Peyer's patch (tissue), 4 donors: Measurements from ENCODE around the gene RMRP. TPM values are rescaled to one million over a fixed set of nuclear protein-coding genes. Genes with fewer than 3 reads are reported as not detected.

ENCODE experiments used
- DNase-seq, 3 donors: peaks; one replicate each; pipeline ENCODE4 v3.0.0-alpha.2; 2017 to 2019
- H3K27ac ChIP-seq, 4 donors: fragments of 200-600 bp; sonication (generic); one replicate each; pipeline ENCODE4 v1.5.1; 2016 to 2019
- H3K27me3 ChIP-seq, 2 donors: fragments of 200-600 bp; sonication (generic); one replicate each; pipeline ENCODE4 v1.5.1; 2019
- H3K36me3 ChIP-seq, 3 donors: fragments of 200-600 bp; sonication (generic); one replicate each; pipeline ENCODE4 v1.5.1; 2016 to 2019
- H3K4me1 ChIP-seq, 4 donors: fragments of 200-600 bp; sonication (generic); one replicate each; pipeline ENCODE4 v1.5.1; 2016 to 2019
- H3K4me3 ChIP-seq, 4 donors: fragments of 200-600 bp; sonication (generic); 1 replicate in 3 of 4; 2 replicates in 1 of 4; pipeline ENCODE4 v1.5.1; 2016 to 2019; ENCODE audit warnings: mild to moderate bottlenecking in 1 of 4
- H3K9me3 ChIP-seq, 4 donors: fragments of 200-600 bp; sonication (generic); one replicate each; pipeline ENCODE4 v1.5.1; 2016 to 2019; ENCODE audit warnings: mild to moderate bottlenecking in 1 of 4
- CTCF ChIP-seq, 6 experiments: fragments of 450-650 bp in 4 of 6; fragments of 200-600 bp in 2 of 6; sonication (generic) in 1 of 6; IDR thresholded peaks; one replicate each; pipeline ENCODE4 v1.5.1; 2017 to 2019; ENCODE audit warnings: antibody characterized with exemption in 6 of 6, mild to moderate bottlenecking in 3 of 6, moderate library complexity in 1 of 6
- POLR2A ChIP-seq, 2 donors: fragments of 450-650 bp; IDR thresholded peaks; one replicate each; pipeline ENCODE4 v1.5.1; 2017; ENCODE audit warnings: antibody characterized with exemption in 2 of 2, mild to moderate bottlenecking in 2 of 2, moderate library complexity in 2 of 2
- total RNA-seq, 4 donors: library from RNA; depleted of rRNA; stranded (reverse); fragments of >200 nt; gene quantifications; one replicate each; pipeline ENCODE4 v1.1.0, GENCODE V29; 2016

The RMRP gene
- total RNA-seq, 4 donors from 2014 or later: 1,673 to 3,824 (median 2,659) TPM; not detected in 1

DNA sequence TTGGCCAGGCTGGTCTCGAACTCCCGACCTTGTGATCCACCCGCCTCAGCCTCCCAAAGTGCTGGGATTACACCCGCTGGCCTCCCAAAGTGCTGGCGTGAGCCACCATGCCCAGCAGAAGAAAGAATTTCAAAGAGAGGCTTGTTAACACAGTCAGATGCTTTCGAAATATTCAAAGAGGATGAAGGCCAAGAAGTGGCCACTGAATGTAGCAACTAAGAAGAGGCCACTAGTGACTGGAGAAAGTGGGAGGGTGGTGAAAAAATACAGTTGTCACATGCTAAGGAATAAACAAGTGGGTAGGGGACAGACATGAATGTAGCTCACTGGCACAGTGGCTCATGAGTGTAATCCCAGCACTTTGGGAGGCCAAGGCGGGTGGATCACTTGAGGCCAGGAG, 44.9 kb upstream of the RMRP start:
- TF ChIP-seq CTCF (IDR thresholded peaks at IDR 0.05): no peak
- TF ChIP-seq POLR2A (IDR thresholded peaks at IDR 0.05): no peak
- H3K9me3 ChIP-seq: no peaks in the 10 kb centered on the region
- no peak overlapping the region for H3K4me3 ChIP-seq
- H3K4me1 ChIP-seq: no peaks in the 10 kb centered on the region
- H3K27ac ChIP-seq: no peak overlapping the region
- no peaks in the 10 kb centered on the region for H3K27me3 ChIP-seq
- no peak for DNase-seq
- peaks cover 0 to 100% (median 0%) of the 10 kb centered on the region in 3 donors for H3K36me3 ChIP-seq

- Histone ChIP-seq H3K27ac (no peak overlapping the region), H3K9me3 (no peaks in the 10 kb centered on the region), H3K36me3 (peaks cover 0 to 93% (median 0%) of the 10 kb centered on the region in 3 donors), H3K4me3 (no peak overlapping the region), H3K4me1 (peaks cover 0 to 14% (median 0%) of the 10 kb centered on the region in 4 donors), H3K27me3 (no peaks in the 10 kb centered on the region)
- DNase-seq: no peak
- TF ChIP-seq CTCF (IDR thresholded peaks at IDR 0.05): no peak
- TF ChIP-seq POLR2A (IDR thresholded peaks at IDR 0.05): no peak
Observed at GRCh38 chr9:35700942-35701341, 43.1 kb upstream of the RMRP start.

DNA sequence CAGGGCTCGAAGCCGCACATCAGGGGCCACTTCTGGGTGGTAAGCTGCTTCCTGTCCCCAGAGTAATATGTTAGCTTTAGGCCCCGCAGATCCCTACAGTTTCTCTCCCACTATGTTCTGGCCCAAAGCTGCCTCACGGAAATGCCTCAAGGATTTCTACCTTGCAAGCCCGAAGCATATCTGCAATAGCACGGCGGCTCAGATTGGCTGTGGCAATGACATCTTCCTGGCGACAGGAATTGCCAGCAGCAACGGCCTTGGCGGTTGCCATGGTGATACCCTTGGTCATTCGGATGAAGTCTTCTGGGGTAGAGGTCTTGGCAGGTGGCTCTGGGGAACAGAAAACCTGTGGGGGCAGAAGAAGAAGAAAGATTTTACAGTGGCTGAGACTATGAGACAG, 42.2 kb upstream of the RMRP start:
- Histone ChIP-seq H3K27me3 (no peaks in the 10 kb centered on the region), H3K9me3 (no peaks in the 10 kb centered on the region), H3K4me3 (no peak overlapping the region), H3K36me3 (peaks cover 0 to 84% (median 0%) of the 10 kb centered on the region in 3 donors), H3K4me1 (peaks cover 0 to 14% (median 0%) of the 10 kb centered on the region in 4 donors), H3K27ac (no peak overlapping the region)
- TF ChIP-seq CTCF (IDR thresholded peaks at IDR 0.05) (no peak), POLR2A (IDR thresholded peaks at IDR 0.05) (no peak)
- DNase-seq: peak in 1 of 3 donors; percentile 13

DNA sequence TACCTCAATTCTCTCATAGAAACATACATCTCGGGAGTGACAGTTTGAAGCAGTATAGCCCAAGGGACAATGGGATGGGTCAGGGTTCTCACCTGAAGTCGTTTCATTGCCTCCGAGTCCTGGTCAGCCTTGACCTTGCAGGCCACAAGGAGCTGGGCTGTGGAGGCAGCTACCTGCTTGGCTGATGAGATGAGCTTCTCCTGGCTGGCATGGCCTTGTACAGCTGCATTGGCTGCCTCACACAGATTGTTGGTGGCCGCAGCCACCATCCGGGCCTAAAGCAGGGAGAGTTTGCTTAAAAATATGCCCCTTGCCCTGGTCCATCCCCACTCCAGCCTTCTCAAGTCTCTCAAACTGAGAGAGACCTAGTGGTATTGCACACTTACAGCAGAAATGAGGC, 40.4 kb upstream of the RMRP start:
- peaks cover 0 to 14% (median 0%) of the 10 kb centered on the region in 4 donors for H3K4me1 ChIP-seq
- H3K27ac ChIP-seq: peak overlapping the region in 1 of 4 donors; percentile 51
- no peaks in the 10 kb centered on the region for H3K9me3 ChIP-seq
- peaks cover 0 to 66% (median 0%) of the 10 kb centered on the region in 3 donors for H3K36me3 ChIP-seq
- peak in 1 of 3 donors; percentile 27 for DNase-seq
- no peak overlapping the region for H3K4me3 ChIP-seq
- H3K27me3 ChIP-seq: no peaks in the 10 kb centered on the region
- no peak for TF ChIP-seq POLR2A (IDR thresholded peaks at IDR 0.05)
- no peak for TF ChIP-seq CTCF (IDR thresholded peaks at IDR 0.05)

DNA sequence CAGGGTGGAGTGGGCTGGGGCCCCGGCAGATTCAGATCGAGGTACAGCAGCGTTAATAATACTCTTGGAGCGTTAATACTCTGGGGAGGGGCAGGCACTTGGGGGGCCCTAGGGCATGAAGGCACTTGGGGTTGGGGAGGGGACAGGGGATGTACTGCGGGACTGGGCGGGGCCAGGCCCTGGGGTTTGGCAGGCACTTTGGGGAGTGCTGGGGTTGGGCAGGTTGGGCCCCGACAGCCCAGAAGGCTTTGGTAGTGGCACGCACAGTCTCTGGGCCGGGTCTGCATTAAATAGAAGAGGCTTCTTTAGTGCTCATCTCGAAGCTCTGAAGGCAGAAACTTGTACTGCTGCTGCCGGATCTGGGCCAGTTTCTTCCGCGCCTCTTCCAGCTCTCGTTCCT, 39.7 kb upstream of the RMRP start:
- Histone ChIP-seq H3K4me1 (peaks cover 0 to 14% (median 0%) of the 10 kb centered on the region in 4 donors), H3K27ac (peak overlapping the region in 2 of 4 donors; percentile 51 to 58), H3K4me3 (no peak overlapping the region), H3K27me3 (no peaks in the 10 kb centered on the region), H3K36me3 (peaks cover 0 to 59% (median 0%) of the 10 kb centered on the region in 3 donors), H3K9me3 (no peaks in the 10 kb centered on the region)
- TF ChIP-seq CTCF (IDR thresholded peaks at IDR 0.05): no peak
- DNase-seq: peak in 1 of 3 donors; percentile 25
